ENCODE measurements around the gene TAF1C.
A peak's percentile ranks its signal among the peaks of the same experiment; 100 is the strongest.

Gene TAF1C

GRCh38 chr16:84199861-84200260, 13.0 kb upstream of the TAF1C start (continued):
- TF ChIP-seq ZNF514 (tag by site-specific recombination; IDR thresholded peaks at IDR 0.05) = no peak
- TF ChIP-seq ZNF266 (tag by site-specific recombination; IDR thresholded peaks at IDR 0.05; ENCODE audit: low read depth) = no peak

GRCh38 chr16:84199097-84199496, 12.2 kb upstream of the TAF1C start:
- CTCF ChIA-PET = interaction anchor here (1.2 kb wide), 1 partner anchor 12 kb away, joined by 5 read pairs; the partner anchor contains the start of gene TAF1C
- H3K27ac ChIP-seq (ENCODE audit: extremely low read depth, low read depth, low read length) = no peak overlapping the region
- TF ChIP-seq SETDB1 (IDR thresholded peaks at IDR 0.05; ENCODE audit: insufficient read length, low read length) (no peak), ZNF174 (tag by site-specific recombination; IDR thresholded peaks at IDR 0.05) (no peak), TCF7L2 (IDR thresholded peaks at IDR 0.05; ENCODE audit: borderline replicate concordance, low read depth, low read length) (no peak), ZNF311 (tag by site-specific recombination; IDR thresholded peaks at IDR 0.05; ENCODE audit: borderline replicate concordance) (no peak), YY1 (tag by site-specific recombination; IDR thresholded peaks at IDR 0.05) (no peak), ZNF549 (tag by site-specific recombination; IDR thresholded peaks at IDR 0.05) (no peak), ZNF391 (tag by site-specific recombination; IDR thresholded peaks at IDR 0.05; ENCODE audit: borderline replicate concordance, low read depth) (no peak), SCRT2 (tag by site-specific recombination; IDR thresholded peaks at IDR 0.05) (no peak), KLF1 (tag by site-specific recombination; IDR thresholded peaks at IDR 0.05) (no peak), ZNF157 (tag by site-specific recombination; IDR thresholded peaks at IDR 0.05) (no peak)
- H3K4me1 ChIP-seq (ENCODE audit: control insufficient read depth, insufficient read depth, low read length) = no peaks in the 10 kb centered on the region
- H3K36me3 ChIP-seq (ENCODE audit: control insufficient read depth in 2 of 2, insufficient read depth in 1 of 2, low read length in 2 of 2) = no peaks in the 10 kb centered on the region
- no peak overlapping the region for H3K4me3 ChIP-seq (ENCODE audit: low read depth, low read length)
- no peaks in the 10 kb centered on the region for H3K9me3 ChIP-seq (ENCODE audit: control insufficient read depth, insufficient read depth, low read depth, low read length)
- POLR2A ChIA-PET = no interaction called here

- no peak overlapping the region for H3K27ac ChIP-seq (ENCODE audit: extremely low read depth, low read depth, low read length)
- ChIA-PET CTCF (interaction anchor here (1.2 kb wide), 1 partner anchor 11 kb away, joined by 5 read pairs; the partner anchor contains the start of gene TAF1C), POLR2A (no interaction called here)
Observed at GRCh38 chr16:84198401-84198800, 11.5 kb upstream of the TAF1C start.

More at GRCh38 chr16:84198401-84198800, 11.5 kb upstream of the TAF1C start:
- Histone ChIP-seq H3K36me3 (ENCODE audit: control insufficient read depth in 2 of 2, insufficient read depth in 1 of 2, low read length in 2 of 2) (no peaks in the 10 kb centered on the region), H3K4me3 (ENCODE audit: low read depth, low read length) (no peak overlapping the region), H3K9me3 (ENCODE audit: control insufficient read depth, insufficient read depth, low read depth, low read length) (no peaks in the 10 kb centered on the region), H3K4me1 (ENCODE audit: control insufficient read depth, insufficient read depth, low read length) (no peaks in the 10 kb centered on the region)
- TF ChIP-seq ZNF571 (tag by site-specific recombination; IDR thresholded peaks at IDR 0.05) (no peak), ZNF449 (tag by site-specific recombination; IDR thresholded peaks at IDR 0.05) (peak; percentile 85), REST (tag by site-specific recombination; IDR thresholded peaks at IDR 0.05) (no peak), ZNF423 (tag by site-specific recombination; IDR thresholded peaks at IDR 0.05) (no peak), ZSCAN30 (tag by site-specific recombination; IDR thresholded peaks at IDR 0.05) (no peak), ZNF501 (tag by site-specific recombination; IDR thresholded peaks at IDR 0.05) (no peak), ZNF704 (tag by site-specific recombination; IDR thresholded peaks at IDR 0.05) (no peak), ZNF223 (tag by site-specific recombination; IDR thresholded peaks at IDR 0.05) (no peak), ZNF248 (tag by site-specific recombination; IDR thresholded peaks at IDR 0.05) (no peak)
